ENCODE results near the gene DPP7.

Gene DPP7

DNA sequence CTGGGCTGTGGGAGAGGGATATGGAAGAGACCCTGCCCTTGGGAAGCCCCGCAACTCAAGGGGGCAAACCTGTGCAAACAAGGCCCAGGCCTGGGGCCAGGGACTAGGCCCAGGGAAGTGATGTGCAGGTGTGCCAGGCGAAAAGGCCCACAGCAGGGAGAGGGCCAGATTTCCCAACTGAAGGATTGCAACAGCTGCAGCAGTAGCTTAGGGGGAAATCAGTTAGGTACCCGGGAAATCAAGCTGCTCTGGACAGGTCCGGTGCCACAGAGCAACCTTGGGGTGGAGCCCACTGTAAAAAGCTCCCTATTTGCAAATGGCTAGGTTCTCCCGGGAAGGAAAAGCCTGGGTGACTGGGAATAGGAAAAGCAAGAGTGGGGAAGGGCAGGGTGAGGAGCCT is 34.8 kb upstream of the DPP7 start:
- no peak overlapping the region for H3K27ac ChIP-seq
- H3K4me3 ChIP-seq = no peak overlapping the region

DNA sequence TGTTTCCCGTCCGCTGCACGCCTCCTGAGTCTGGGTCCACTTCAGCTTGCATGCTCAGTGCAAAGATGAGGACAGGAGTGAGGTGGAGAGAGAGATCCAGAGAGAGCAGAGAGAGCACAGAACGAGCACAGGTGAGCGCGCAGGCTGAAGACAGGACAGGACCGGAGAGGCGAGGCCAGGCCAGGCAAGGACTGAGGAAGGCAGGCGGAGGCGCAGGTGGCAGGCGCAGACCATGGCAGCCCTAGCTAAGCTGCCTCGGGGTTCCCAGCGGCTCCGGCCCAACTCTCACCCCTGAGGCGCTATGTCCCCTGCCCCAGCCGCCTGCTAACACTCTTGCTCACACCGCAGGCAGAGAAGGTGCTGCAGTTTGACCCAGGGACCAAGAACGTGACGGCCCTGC is 34.1 kb upstream of the DPP7 start:
- Histone ChIP-seq H3K4me3 (no peak overlapping the region), H3K27ac (no peak overlapping the region)

GRCh38 chr9:137148242-137148641 is 33.7 kb upstream of the DPP7 start:
- no peak overlapping the region for H3K27ac ChIP-seq

GRCh38 chr9:137147793-137148160 is 33.2 kb upstream of the DPP7 start:
- H3K4me3 ChIP-seq = no peak overlapping the region
- no peak overlapping the region for H3K27ac ChIP-seq

More at GRCh38 chr9:137148242-137148641, 33.7 kb upstream of the DPP7 start:
- H3K4me3 ChIP-seq = no peak overlapping the region

DNA sequence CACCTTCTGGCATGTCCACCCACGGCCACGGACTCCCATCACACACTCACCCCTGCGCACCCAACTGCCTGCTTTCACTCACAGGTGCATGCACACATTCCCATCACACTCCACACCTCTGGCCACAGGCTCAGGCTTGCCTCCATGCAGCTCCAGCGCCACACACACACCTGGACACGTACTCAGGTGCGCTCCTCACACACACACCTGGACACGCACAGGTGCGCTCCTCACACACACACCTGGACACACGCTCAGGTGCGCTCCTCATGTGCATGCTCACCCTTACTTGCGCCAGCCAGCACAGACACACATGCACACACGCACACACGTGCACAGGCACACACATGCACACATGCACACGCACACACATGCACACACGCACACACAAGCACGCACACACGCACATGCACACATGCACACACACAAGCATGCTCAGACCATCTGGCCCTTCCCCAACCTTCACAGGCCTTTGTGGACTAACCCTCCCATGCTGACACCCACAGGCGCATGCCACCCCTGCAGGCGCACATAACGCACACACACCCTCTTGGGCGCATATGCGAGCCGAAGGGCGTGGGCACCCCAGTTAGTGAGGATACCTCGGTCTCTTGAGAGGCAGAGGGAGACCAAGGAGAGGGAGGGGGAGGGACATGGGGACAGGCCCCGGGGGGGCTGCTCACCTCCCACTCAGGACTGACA is 32.7 kb upstream of the DPP7 start:
- Histone ChIP-seq H3K4me3 (no peak overlapping the region), H3K27ac (no peak overlapping the region)

- Histone ChIP-seq H3K4me3 (no peak overlapping the region), H3K27ac (no peak overlapping the region)
Measured at GRCh38 chr9:137146527-137146918, 32.0 kb upstream of the DPP7 start.

DNA sequence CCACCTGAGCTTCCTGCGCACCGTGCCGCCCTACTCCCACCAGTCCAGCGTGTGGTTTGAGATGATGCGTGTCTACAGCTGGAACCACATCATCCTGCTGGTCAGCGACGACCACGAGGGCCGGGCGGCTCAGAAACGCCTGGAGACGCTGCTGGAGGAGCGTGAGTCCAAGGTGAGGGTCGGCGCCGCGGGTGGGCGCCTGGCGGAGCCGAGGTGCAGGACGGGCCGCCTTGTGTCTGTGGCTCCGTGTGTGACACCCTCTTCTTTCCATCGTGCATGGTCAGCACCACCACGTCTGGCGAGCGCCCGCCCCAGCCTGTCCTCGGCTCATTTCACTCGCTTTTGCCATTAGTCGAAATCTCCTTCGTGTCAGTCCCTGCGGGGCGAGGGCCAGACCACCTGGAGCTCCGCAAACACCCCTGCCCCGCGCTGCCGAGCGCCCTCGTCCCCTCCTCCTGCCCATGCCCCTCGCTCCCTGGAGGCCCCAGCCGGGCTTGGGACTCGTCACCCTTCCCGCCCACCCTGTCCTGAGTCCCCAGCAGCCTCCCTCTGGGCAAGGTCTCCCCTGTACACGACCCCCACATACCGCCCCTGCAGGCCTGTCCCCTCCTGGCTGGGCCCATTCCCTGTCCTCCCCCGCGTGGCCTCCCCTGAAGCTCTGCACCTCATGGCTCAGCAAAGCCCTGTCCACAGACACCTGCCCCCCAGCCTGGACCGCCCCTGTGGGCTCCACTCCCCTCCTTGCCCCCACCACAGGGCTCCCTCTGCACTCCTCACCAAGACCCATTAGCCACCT is 31.4 kb upstream of the DPP7 start:
- Histone ChIP-seq H3K27ac (no peak overlapping the region), H3K4me3 (no peak overlapping the region)

GRCh38 chr9:137143459-137143858 is 28.9 kb upstream of the DPP7 start:
- H3K27ac ChIP-seq = no peak overlapping the region

GRCh38 chr9:137141976-137142936 is 27.7 kb upstream of the DPP7 start:
- H3K4me3 ChIP-seq = no peak overlapping the region
- H3K27ac ChIP-seq = no peak overlapping the region

More at GRCh38 chr9:137143459-137143858, 28.9 kb upstream of the DPP7 start:
- no peak overlapping the region for H3K4me3 ChIP-seq

DNA sequence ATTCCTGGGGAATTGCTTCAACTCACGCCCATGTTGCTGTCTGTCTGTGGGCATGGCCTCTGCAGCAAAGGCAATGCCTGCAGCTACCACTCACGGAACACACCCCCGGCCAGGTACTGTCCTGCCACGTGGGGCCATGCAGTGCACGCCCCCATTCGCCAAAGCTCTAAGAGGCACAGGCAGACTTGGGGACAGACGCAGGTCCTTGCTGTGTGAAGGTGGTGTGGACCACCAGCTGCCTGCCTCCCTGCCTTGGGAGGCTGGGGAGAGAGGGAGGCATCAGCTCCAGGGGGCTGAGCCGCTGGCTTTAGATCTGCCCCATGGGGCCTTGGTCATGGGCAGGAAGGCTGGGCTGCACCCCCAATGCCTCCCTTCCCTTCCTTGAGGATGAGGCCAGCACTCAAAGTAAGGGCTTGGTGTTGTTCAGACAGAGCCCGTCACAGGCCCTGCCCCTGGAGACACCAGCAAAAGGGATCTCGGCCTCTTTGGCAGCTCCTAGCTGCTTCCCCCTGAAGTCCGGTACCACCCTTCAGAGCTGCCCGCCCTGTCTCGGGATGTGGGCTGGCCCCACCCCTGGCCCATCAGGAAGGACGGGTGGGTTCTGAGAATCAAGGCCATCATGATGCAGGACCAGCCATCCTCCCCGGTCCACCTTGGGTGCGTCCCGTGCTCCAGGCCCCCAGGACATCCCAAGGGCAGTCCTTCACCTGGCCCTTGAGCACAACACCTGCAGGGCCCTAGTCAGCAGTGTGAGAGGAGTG is 26.7 kb upstream of the DPP7 start:
- no peak overlapping the region for H3K4me3 ChIP-seq
- no peak overlapping the region for H3K27ac ChIP-seq

GRCh38 chr9:137140151-137141012 is 25.8 kb upstream of the DPP7 start:
- H3K4me3 ChIP-seq = no peak overlapping the region

GRCh38 chr9:137139468-137140150 is 25.1 kb upstream of the DPP7 start:
- no peak overlapping the region for H3K4me3 ChIP-seq

More at GRCh38 chr9:137140151-137141012, 25.8 kb upstream of the DPP7 start:
- H3K27ac ChIP-seq = no peak overlapping the region

DNA sequence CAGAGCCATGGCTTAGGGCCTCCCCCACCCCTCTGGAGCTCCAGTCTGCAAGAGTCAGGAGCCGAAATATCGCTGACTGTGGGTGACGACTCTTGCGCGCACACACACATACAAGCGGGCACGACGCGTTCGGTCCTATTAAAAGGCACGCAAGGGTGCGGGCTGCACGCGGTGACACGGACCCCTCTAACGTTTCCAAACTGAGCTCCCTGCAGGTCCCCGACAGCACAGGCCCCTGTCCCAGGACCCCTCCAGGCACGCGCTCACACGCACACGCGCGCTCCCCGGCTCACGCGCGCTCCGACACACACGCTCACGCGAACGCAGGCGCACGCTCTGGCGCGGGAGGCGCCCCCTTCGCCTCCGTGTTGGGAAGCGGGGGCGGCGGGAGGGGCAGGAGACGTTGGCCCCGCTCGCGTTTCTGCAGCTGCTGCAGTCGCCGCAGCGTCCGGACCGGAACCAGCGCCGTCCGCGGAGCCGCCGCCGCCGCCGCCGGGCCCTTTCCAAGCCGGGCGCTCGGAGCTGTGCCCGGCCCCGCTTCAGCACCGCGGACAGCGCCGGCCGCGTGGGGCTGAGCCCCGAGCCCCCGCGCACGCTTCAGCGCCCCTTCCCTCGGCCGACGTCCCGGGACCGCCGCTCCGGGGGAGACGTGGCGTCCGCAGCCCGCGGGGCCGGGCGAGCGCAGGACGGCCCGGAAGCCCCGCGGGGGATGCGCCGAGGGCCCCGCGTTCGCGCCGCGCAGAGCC is 24.4 kb upstream of the DPP7 start, which contains the start of gene GRIN1:
GRIN1 (plus strand) TSS at position 433 of the 746 bp plus-strand sequence. CDS start 333 bp downstream, outside the sequence.
- H3K4me3 ChIP-seq = no peak within 1 kb of the TSS
- H3K27ac ChIP-seq = no peak within 1 kb of the TSS

More at GRCh38 chr9:137139468-137140150, 25.1 kb upstream of the DPP7 start:
- no peak overlapping the region for H3K27ac ChIP-seq

- H3K27ac ChIP-seq = no peak overlapping the region
- no peak overlapping the region for H3K4me3 ChIP-seq
Measured at GRCh38 chr9:137138058-137138721, 23.7 kb upstream of the DPP7 start.

- no peak overlapping the region for H3K4me3 ChIP-seq
Measured at GRCh38 chr9:137136881-137137607, 22.5 kb upstream of the DPP7 start.

More at GRCh38 chr9:137136881-137137607, 22.5 kb upstream of the DPP7 start:
- no peak overlapping the region for H3K27ac ChIP-seq

All from skin epidermis (tissue), 12 donors.